ENCODE measurements around the gene KATNAL2. TPM values are rescaled to one million over a fixed set of nuclear protein-coding genes. Genes with fewer than 3 reads are reported as not detected.

The KATNAL2 gene
- total RNA-seq, 1 donor from 2014 or later: 4.8 TPM

DNA sequence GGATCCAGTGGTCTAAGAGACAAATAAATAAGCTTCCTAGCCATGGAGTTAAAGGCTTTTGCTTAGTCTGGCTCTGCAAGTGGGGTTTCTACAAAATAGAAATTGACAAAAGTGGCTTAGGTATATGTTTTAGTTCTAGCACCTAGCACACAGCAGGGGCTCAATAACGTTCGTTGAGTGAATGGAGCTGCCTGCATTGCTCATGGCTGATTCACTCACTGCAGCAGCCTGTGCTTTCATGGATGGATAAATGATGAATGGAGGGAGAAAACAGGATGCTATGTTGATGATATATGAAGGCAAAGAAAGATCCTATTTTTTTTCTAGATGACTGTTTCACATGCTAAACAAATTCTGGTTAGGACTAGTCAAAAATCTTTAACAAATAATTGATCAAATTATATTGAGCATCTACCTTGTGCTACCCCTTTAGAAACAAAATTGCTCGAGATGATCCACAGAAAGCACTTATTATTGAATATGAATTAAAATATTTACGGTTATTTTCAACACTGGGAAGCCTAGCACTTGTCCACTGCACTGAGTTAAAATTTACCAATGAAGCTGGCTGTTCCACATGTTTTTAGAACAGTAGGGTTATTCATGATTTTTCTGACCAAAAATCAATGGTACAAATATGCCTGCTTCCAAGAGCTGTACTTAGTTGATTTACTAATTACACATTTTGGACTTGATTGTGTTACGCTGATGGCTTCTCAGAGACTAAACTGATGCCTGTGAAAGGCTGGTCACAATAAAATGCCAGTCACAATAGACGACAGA is 193.3 kb downstream of the KATNAL2 start:
- DNase-seq (ENCODE audit: low spot score): no peak

GRCh38 chr18:47113796-47114540 is 196.6 kb downstream of the KATNAL2 start:
- DNase-seq (ENCODE audit: low spot score): no peak

- DNase-seq (ENCODE audit: low spot score): no peak
These were observed 197.8 kb downstream of the KATNAL2 start for GRCh38 chr18:47115205-47115604.

- DNase-seq (ENCODE audit: low spot score): no peak
These were observed 201.6 kb downstream of the KATNAL2 start for GRCh38 chr18:47118981-47119380.

GRCh38 chr18:47120428-47120827 is 203.0 kb downstream of the KATNAL2 start:
- no peak for DNase-seq (ENCODE audit: low spot score)

DNA sequence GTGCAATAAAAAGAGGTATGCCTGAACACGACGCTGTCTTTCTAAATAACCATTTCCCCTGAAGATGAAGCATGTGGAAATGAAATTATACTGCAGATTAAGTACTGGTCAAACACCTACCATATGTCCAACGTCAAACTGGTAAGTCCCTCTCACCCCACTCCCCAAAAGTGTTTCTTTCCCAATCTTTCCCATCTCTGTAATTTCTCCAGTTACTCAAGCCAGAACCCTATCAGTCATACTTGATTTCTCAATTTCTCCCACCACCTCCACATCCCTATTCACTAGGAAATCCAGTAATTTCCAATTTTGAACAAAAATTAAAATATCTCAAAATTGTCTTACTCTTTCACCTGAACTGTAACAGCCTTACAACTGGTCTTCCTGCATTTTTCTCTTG is 203.7 kb downstream of the KATNAL2 start:
- no peak for DNase-seq (ENCODE audit: low spot score)

- no peak for DNase-seq (ENCODE audit: low spot score)
These were observed 223.9 kb downstream of the KATNAL2 start for GRCh38 chr18:47141289-47141688.

DNA sequence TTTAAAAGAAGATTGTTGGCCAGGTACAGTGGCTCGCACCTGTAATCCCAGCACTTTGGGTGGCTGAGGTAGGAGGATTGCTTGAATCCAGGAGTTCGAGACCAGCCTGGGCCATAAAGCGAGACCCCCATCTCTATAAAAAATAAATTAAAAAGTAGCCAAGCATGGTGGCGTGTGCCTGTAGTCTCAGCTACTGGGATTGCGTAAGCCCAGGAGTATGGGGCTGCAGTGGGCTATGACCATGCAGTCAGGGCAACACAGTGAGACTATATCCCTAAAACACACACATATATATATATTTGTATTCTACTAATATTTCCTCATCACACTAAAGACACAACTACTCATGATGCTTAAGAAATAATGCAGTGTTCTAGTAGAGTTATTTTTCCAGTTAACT is 225.8 kb downstream of the KATNAL2 start:
- no peak for DNase-seq (ENCODE audit: low spot score)

- no peak for DNase-seq (ENCODE audit: low spot score)
These were observed 226.6 kb downstream of the KATNAL2 start for GRCh38 chr18:47143899-47144485.

- no peak for DNase-seq (ENCODE audit: low spot score)
These were observed 228.8 kb downstream of the KATNAL2 start for GRCh38 chr18:47146206-47146605.

- no peak for DNase-seq (ENCODE audit: low spot score)
These were observed 232.1 kb downstream of the KATNAL2 start for GRCh38 chr18:47149457-47150028.

- peak; percentile 95 for DNase-seq (ENCODE audit: low spot score)
These were observed 232.8 kb downstream of the KATNAL2 start, which contains the start of gene HDHD2 for GRCh38 chr18:47150029-47150823. TSS of gene HDHD2 (minus strand) at chr18:47150500. CDS start at chr18:47136439, 14,061 bp downstream.

DNA sequence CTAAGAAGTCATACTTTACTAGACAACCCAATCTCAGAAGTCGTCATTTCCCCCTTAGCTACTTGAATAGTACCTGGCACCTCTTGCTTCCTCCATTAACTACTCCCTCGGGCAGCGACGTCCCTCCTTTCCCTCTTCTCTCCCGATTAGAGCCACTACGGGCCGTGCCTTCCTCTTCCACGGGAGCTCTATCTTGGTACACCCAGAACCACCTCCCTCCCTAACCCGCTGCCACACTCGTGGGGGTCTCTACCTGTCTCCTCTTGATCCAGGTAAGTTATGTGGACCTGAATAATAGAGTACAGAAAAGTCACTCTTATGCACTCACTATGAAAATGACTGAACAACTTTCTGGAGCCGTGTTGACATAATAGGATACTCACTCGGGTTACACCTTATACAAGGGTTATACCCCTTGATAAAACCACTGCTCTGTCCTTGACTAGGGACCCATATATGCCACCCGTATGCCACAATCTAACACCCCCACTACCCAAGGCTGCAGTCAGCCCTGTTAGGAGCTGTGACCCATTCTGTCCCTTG is 233.5 kb downstream of the KATNAL2 start:
- no peak for DNase-seq (ENCODE audit: low spot score)

- no peak for DNase-seq (ENCODE audit: low spot score)
These were observed 234.0 kb downstream of the KATNAL2 start for GRCh38 chr18:47151439-47151838.

Other genes starting within 250 kb of the KATNAL2 start
- gene ST8SIA5, start 160.5 kb upstream of the KATNAL2 start, total RNA-seq: 1.5 TPM
- 41.3 TPM for gene PIAS2, start 95 bp upstream of the KATNAL2 start, total RNA-seq
- not detected for gene ELOA2, start 118.0 kb downstream of the KATNAL2 start, total RNA-seq
- gene HDHD2, start 232.9 kb downstream of the KATNAL2 start, total RNA-seq: 34.8 TPM

Data from mesenteric fat pad (tissue), 1 donor.